WTC11 (cell line): ENCODE data around the gene SCRG1. TPM values are rescaled to one million over a fixed set of nuclear protein-coding genes. Genes with fewer than 3 reads are reported as not detected.

Experiments used
- ATAC-seq: fragments of 200-7000 bp; cut with Tn5 transposase; 2 replicates; pipeline ENCODE4 v1.10.0; 2021; ENCODE audit warnings: mild to moderate bottlenecking, moderate library complexity
- CTCF ChIA-PET: fragments of 300-600 bp; sonication (Branson Sonifier 250); formaldehyde crosslinking; loops from one replicate; lab custom pipeline; 2021; ENCODE audit warnings: antibody characterized with exemption; lab: Charles Lee
- POLR2A ChIA-PET: fragments of 350-600 bp; sonication (Branson Sonifier 250); formaldehyde crosslinking; loops from one replicate; lab custom pipeline; 2021; ENCODE audit warnings: antibody characterized with exemption; lab: Charles Lee
- DNase-seq: peaks from one replicate; pipeline ENCODE4 v3.0.0; 2021; ENCODE audit warnings: low spot score
- H3K27ac Mint-ChIP-seq: 2 replicates; pipeline ENCODE4 v1.8.0; 2021; ENCODE audit warnings: mixed read lengths
- H3K27me3 Mint-ChIP-seq: 2 replicates; pipeline ENCODE4 v1.8.0; 2021; ENCODE audit warnings: low read depth, mild to moderate bottlenecking, moderate library complexity, mixed read lengths
- H3K36me3 Mint-ChIP-seq: 2 replicates; pipeline ENCODE4 v1.8.0; 2021; ENCODE audit warnings: mixed read lengths
- H3K4me1 Mint-ChIP-seq: 2 replicates; pipeline ENCODE4 v1.8.0; 2022; ENCODE audit warnings: mixed read lengths
- H3K4me3 Mint-ChIP-seq: 2 replicates; pipeline ENCODE4 v1.8.0; 2021; ENCODE audit warnings: mild to moderate bottlenecking, moderate library complexity, mixed read lengths
- H3K9me3 Mint-ChIP-seq: 2 replicates; pipeline ENCODE4 v1.8.0; 2021; ENCODE audit warnings: mixed read lengths
- ATF6 ChIP-seq: sonication (generic); formaldehyde crosslinking; IDR thresholded peaks from 2 replicates; pipeline ENCODE4 v1.8.1; 2023; ENCODE audit warnings: mild to moderate bottlenecking, missing genetic modification reagents
- FOXP1 ChIP-seq: sonication (generic); formaldehyde crosslinking; IDR thresholded peaks from 2 replicates; pipeline ENCODE4 v1.8.0; 2022; ENCODE audit warnings: missing genetic modification reagents, mild to moderate bottlenecking, moderate library complexity, borderline replicate concordance
- HMGA2 ChIP-seq: fragments of 250-450 bp; sonication (Bioruptor Pico); IDR thresholded peaks from 2 replicates; pipeline ENCODE4 v1.4.0; 2021; ENCODE audit warnings: mild to moderate bottlenecking, moderate library complexity
- JAZF1 ChIP-seq: fragments of 250-450 bp; sonication (Bioruptor Pico); IDR thresholded peaks from 2 replicates; pipeline ENCODE4 v1.9.0; 2021; ENCODE audit warnings: moderate library complexity, mild to moderate bottlenecking, inconsistent platforms
- JUN ChIP-seq: sonication (generic); formaldehyde crosslinking; IDR thresholded peaks from 2 replicates; pipeline ENCODE4 v1.8.0; 2023; ENCODE audit warnings: mild to moderate bottlenecking, missing genetic modification reagents
- MLX ChIP-seq: sonication (generic); formaldehyde crosslinking; IDR thresholded peaks from 2 replicates; pipeline ENCODE4 v1.8.1; 2023; ENCODE audit warnings: mild to moderate bottlenecking, missing genetic modification reagents, moderate library complexity
- MYBL2 ChIP-seq: sonication (generic); formaldehyde crosslinking; IDR thresholded peaks from 2 replicates; pipeline ENCODE4 v1.8.1; 2023; ENCODE audit warnings: mild to moderate bottlenecking, moderate library complexity, missing genetic modification reagents
- NFE2L1 ChIP-seq: sonication (generic); formaldehyde crosslinking; IDR thresholded peaks from 2 replicates; pipeline ENCODE4 v1.8.1; 2023; ENCODE audit warnings: missing genetic modification reagents
- PRDM15 ChIP-seq: sonication (generic); formaldehyde crosslinking; IDR thresholded peaks from 2 replicates; pipeline ENCODE4 v1.8.0; 2022; ENCODE audit warnings: missing genetic modification reagents
- PREB ChIP-seq: sonication (generic); formaldehyde crosslinking; IDR thresholded peaks from 2 replicates; pipeline ENCODE4 v1.8.1; 2022; ENCODE audit warnings: mild to moderate bottlenecking, missing genetic modification reagents, moderate library complexity, borderline replicate concordance
- SMAD3 ChIP-seq: sonication (generic); formaldehyde crosslinking; IDR thresholded peaks from 2 replicates; pipeline ENCODE4 v1.8.0; 2022; ENCODE audit warnings: missing genetic modification reagents, mild to moderate bottlenecking, borderline replicate concordance
- ZNF121 ChIP-seq: sonication (generic); formaldehyde crosslinking; IDR thresholded peaks from 2 replicates; pipeline ENCODE4 v1.8.0; 2023; ENCODE audit warnings: missing genetic modification reagents
- ZNF423 ChIP-seq: fragments of 250-450 bp; sonication (Bioruptor Pico); IDR thresholded peaks from 2 replicates; pipeline ENCODE4 v2.1.2; 2022; ENCODE audit warnings: mild to moderate bottlenecking, moderate library complexity
- ZNF425 ChIP-seq: fragments of 250-450 bp; sonication (Bioruptor Pico); conservative IDR thresholded peaks from 2 replicates; pipeline ENCODE4 v1.9.0; 2021; ENCODE audit warnings: mild to moderate bottlenecking
- ZNF671 ChIP-seq: fragments of 250-450 bp; sonication (Bioruptor Pico); IDR thresholded peaks from 2 replicates; pipeline ENCODE4 v1.8.0; 2021; ENCODE audit warnings: mild to moderate bottlenecking
- total RNA-seq: library from RNA; stranded (reverse); gene quantifications from 3 replicates; pipeline ENCODE4 v1.2.3, GENCODE V29; 2021
- TF ChIP-seq, protein P1 (sequence below): sonication (generic); formaldehyde crosslinking; IDR thresholded peaks from 2 replicates; pipeline ENCODE4 v1.8.0; 2022; ENCODE audit warnings: mild to moderate bottlenecking, missing genetic modification reagents
- TF ChIP-seq, protein P2 (sequence below): sonication (generic); formaldehyde crosslinking; IDR thresholded peaks from 2 replicates; pipeline ENCODE4 v1.8.1; 2023; ENCODE audit warnings: mild to moderate bottlenecking, missing genetic modification reagents

SCRG1 gene
- total RNA-seq, 1 experiment from 2014 or later = not detected

- TF ChIP-seq, protein P1, sequence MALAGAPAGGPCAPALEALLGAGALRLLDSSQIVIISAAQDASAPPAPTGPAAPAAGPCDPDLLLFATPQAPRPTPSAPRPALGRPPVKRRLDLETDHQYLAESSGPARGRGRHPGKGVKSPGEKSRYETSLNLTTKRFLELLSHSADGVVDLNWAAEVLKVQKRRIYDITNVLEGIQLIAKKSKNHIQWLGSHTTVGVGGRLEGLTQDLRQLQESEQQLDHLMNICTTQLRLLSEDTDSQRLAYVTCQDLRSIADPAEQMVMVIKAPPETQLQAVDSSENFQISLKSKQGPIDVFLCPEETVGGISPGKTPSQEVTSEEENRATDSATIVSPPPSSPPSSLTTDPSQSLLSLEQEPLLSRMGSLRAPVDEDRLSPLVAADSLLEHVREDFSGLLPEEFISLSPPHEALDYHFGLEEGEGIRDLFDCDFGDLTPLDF (CRISPR knock-in tag) = no peak
- no peak for TF ChIP-seq HMGA2 (CRISPR knock-in tag)
- TF ChIP-seq ZNF671 (CRISPR knock-in tag) = no peak
- no peak for TF ChIP-seq ATF6 (CRISPR knock-in tag)
- TF ChIP-seq NFE2L1 (CRISPR knock-in tag) = no peak
- TF ChIP-seq ZNF423 (CRISPR knock-in tag) = no peak
- TF ChIP-seq MYBL2 (CRISPR knock-in tag) = no peak
- TF ChIP-seq MLX (CRISPR knock-in tag) = no peak
- no peak for TF ChIP-seq SMAD3 (CRISPR knock-in tag)
- no peak for TF ChIP-seq JAZF1 (CRISPR knock-in tag)
- TF ChIP-seq ZNF121 (CRISPR knock-in tag) = no peak
- TF ChIP-seq PREB = no peak
Observed at GRCh38 chr4:173434231-173434630, 35.3 kb upstream of the SCRG1 start (continued).

GRCh38 chr4:173433447-173433846, 34.5 kb upstream of the SCRG1 start:
- Mint-ChIP-seq H3K4me1 (peaks cover 8% of the 10 kb centered on the region), H3K9me3 (no peaks in the 10 kb centered on the region), H3K27ac (no peak overlapping the region), H3K4me3 (no peak overlapping the region), H3K27me3 (peaks cover 5% of the 10 kb centered on the region; the same call in 1 of the 2 replicates), H3K36me3 (no peaks in the 10 kb centered on the region)
- ChIA-PET CTCF (interaction anchor here (1.0 kb wide), 1 partner anchor 13 kb away, joined by 5 read pairs; no protein-coding TSS in a partner anchor), POLR2A (no interaction called here)
- TF ChIP-seq, protein P2, sequence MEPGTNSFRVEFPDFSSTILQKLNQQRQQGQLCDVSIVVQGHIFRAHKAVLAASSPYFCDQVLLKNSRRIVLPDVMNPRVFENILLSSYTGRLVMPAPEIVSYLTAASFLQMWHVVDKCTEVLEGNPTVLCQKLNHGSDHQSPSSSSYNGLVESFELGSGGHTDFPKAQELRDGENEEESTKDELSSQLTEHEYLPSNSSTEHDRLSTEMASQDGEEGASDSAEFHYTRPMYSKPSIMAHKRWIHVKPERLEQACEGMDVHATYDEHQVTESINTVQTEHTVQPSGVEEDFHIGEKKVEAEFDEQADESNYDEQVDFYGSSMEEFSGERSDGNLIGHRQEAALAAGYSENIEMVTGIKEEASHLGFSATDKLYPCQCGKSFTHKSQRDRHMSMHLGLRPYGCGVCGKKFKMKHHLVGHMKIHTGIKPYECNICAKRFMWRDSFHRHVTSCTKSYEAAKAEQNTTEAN (CRISPR knock-in tag) = no peak
- no peak for TF ChIP-seq FOXP1 (CRISPR knock-in tag)
- ATAC-seq (no peak), DNase-seq (no peak)

DNA sequence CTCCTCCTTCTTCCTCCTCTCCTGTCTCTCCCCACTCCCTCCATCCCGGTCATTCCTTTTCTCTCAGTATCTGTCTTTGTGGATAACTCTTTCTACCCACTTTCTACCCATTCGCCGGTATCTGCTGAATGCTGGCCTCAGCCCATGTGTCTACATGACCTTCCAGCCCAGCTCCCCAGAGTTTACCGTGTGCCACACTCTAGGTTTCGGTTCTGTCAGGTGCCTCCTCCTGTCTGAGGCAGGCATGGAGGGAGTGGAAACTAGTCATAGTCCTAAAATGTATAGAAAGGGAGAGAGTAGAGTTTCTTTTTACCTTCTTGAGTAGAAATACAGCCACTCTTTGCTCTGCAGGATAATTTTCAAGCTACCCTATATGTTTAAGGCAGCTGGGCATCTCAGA, 33.5 kb upstream of the SCRG1 start:
- POLR2A ChIA-PET = no interaction called here
- no peak overlapping the region for H3K4me3 Mint-ChIP-seq
- H3K36me3 Mint-ChIP-seq = no peaks in the 10 kb centered on the region
- H3K27ac Mint-ChIP-seq = no peak overlapping the region
- peaks cover 8% of the 10 kb centered on the region for H3K4me1 Mint-ChIP-seq
- no peaks in the 10 kb centered on the region for H3K9me3 Mint-ChIP-seq
- DNase-seq = no peak
- CTCF ChIA-PET = no interaction called here
- peaks cover 5% of the 10 kb centered on the region; the same call in 1 of the 2 replicates for H3K27me3 Mint-ChIP-seq
- ATAC-seq = no peak
- TF ChIP-seq PRDM15 (CRISPR knock-in tag) = no peak
- TF ChIP-seq JUN (CRISPR knock-in tag) = no peak
- TF ChIP-seq FOXP1 (CRISPR knock-in tag) = no peak
- TF ChIP-seq ZNF425 (CRISPR knock-in tag) = no peak
